K562 (cell line): ENCODE data around the gene STAT6. TPM values are rescaled to one million over a fixed set of nuclear protein-coding genes. Genes with fewer than 3 reads are reported as not detected.

ENCODE experiments used
- BRF2 ChIP-seq: IDR thresholded peaks from 3 replicates; pipeline ENCODE4 v1.6.1; 2011; ENCODE audit warnings: borderline replicate concordance, mild to moderate bottlenecking; ENCODE audit not compliant: insufficient read length, insufficient read depth
- CCAR2 ChIP-seq: fragments of 200-400 bp; formaldehyde crosslinking; IDR thresholded peaks from 2 replicates; pipeline ENCODE4 v1.6.1; 2017; ENCODE audit warnings: mild to moderate bottlenecking, low read depth, low read length
- CLOCK ChIP-seq: fragments of 250-450 bp; sonication (Bioruptor Pico); IDR thresholded peaks from 2 replicates; pipeline ENCODE4 v1.4.0; 2020; ENCODE audit warnings: mild to moderate bottlenecking, moderate library complexity, borderline replicate concordance
- CREB3L1 ChIP-seq: fragments of 450-650 bp; IDR thresholded peaks from 2 replicates; pipeline ENCODE4 v1.6.1; 2014; ENCODE audit warnings: low read depth, mild to moderate bottlenecking, moderate library complexity, borderline replicate concordance
- GATAD2B ChIP-seq: fragments of 450-650 bp; IDR thresholded peaks from 2 replicates; pipeline ENCODE4 v1.6.1; 2017; ENCODE audit warnings: mild to moderate bottlenecking, borderline replicate concordance
- KLF13 ChIP-seq: fragments of 450-650 bp; IDR thresholded peaks from 2 replicates; pipeline ENCODE4 v1.6.1; 2016; ENCODE audit warnings: missing genetic modification characterization, low read depth, mild to moderate bottlenecking, missing compliant biosample characterization, moderate library complexity, borderline replicate concordance
- LARP7 ChIP-seq: fragments of 450-650 bp; IDR thresholded peaks from 2 replicates; pipeline ENCODE4 v1.6.1; 2016
- MCM2 ChIP-seq: fragments of 450-650 bp; IDR thresholded peaks from 2 replicates; pipeline ENCODE4 v1.6.1; 2017; ENCODE audit warnings: low read depth, mild to moderate bottlenecking
- NCOR1 ChIP-seq: fragments of 450-650 bp; IDR thresholded peaks from 2 replicates; pipeline ENCODE4 v1.6.1; 2016; ENCODE audit warnings: mild to moderate bottlenecking, moderate library complexity
- POLR2B ChIP-seq: fragments of 450-650 bp; IDR thresholded peaks from 2 replicates; pipeline ENCODE4 v1.6.1; 2018; ENCODE audit warnings: low read depth; ENCODE audit not compliant: partially characterized antibody
- RNF2 ChIP-seq: sonication (generic); IDR thresholded peaks from 2 replicates; pipeline ENCODE4 v1.6.1; 2016
- SAFB2 ChIP-seq: fragments of 200-400 bp; formaldehyde crosslinking; IDR thresholded peaks from 2 replicates; pipeline ENCODE4 v1.6.1; 2018; ENCODE audit warnings: borderline replicate concordance, low read length, low read depth, moderate library complexity; ENCODE audit not compliant: severe bottlenecking
- TBP ChIP-seq: optimal IDR thresholded peaks from 2 replicates; pipeline ENCODE3; 2011; ENCODE audit warnings: low read depth, low read length, improper control_type of control experiment
- ZBTB12 ChIP-seq: fragments of 250-450 bp; sonication (Bioruptor Pico); IDR thresholded peaks from 2 replicates; pipeline ENCODE4 v1.4.0; 2020
- ZNF263 ChIP-seq: sonication (generic); formaldehyde crosslinking; IDR thresholded peaks from 2 replicates; pipeline ENCODE4 v1.8.0; 2022; ENCODE audit warnings: mild to moderate bottlenecking, missing genetic modification reagents, borderline replicate concordance
- ZNF609 ChIP-seq: sonication (generic); formaldehyde crosslinking; IDR thresholded peaks from 2 replicates; pipeline ENCODE4 v1.8.1; 2023; ENCODE audit warnings: missing genetic modification reagents, mild to moderate bottlenecking, borderline replicate concordance
- polyA plus RNA-seq, 8 experiments: library from polyadenylated mRNA; depleted of rRNA in 4 of 8; stranded (reverse) in 5 of 8; unstranded in 3 of 8; fragments of >200 nt; fragmentation: Nextera tagmentation in 2 of 8; fragmentation: Illumina TruSeq in 1 of 8; extraction: Ambion mirVana in 2 of 8; extraction: Trizol in 1 of 8; gene quantifications; 2 replicates each; pipeline versions ENCODE4 v1.2.1 to v1.2.3, GENCODE V29; 2011 to 2014; ENCODE audit warnings: inconsistent platforms in 1 of 8, missing spikeins in 1 of 8
- total RNA-seq, 7 experiments: library from RNA; depleted of rRNA in 6 of 7; stranded (reverse); fragments of >200 nt in 6 of 7; fragmentation: Illumina TruSeq in 2 of 7; extraction: Trizol in 2 of 7; gene quantifications; 2 replicates each; pipeline versions ENCODE4 v1.2.1 to v1.2.3, GENCODE V29; 2011 to 2021; ENCODE audit warnings: low replicate concordance in 1 of 7

Gene STAT6
- total and polyA plus RNA-seq, 9 of the 15 experiments (the other 6 are each of a cell fraction or from before 2014, with no cell fraction given), result 2.4 to 49.5 (median 26.5) TPM

- TF ChIP-seq ZBTB12 (CRISPR knock-in tag), result no peak
- TF ChIP-seq CCAR2, result 0 out of 2 replicates have a peak, but pooled peaks have one; percentile 47
- no peak for TF ChIP-seq RNF2
- no peak for TF ChIP-seq BRF2
- TF ChIP-seq NCOR1, result peak; percentile 49; the same call in 1 of the 2 replicates
- TF ChIP-seq MCM2, result no peak
- TF ChIP-seq GATAD2B, result no peak
- peak; percentile 86 for TF ChIP-seq POLR2B
- TF ChIP-seq ZNF609 (CRISPR knock-in tag), result no peak
- peak; percentile 85 for TF ChIP-seq ZNF263 (CRISPR knock-in tag)
- TF ChIP-seq CLOCK (CRISPR knock-in tag), result no peak
- no peak for TF ChIP-seq KLF13
- 0 out of 2 replicates have a peak, but pooled peaks have one; percentile 6 for TF ChIP-seq CREB3L1
- no peak for TF ChIP-seq SAFB2
- TF ChIP-seq TBP, result no peak
- TF ChIP-seq LARP7, result peak; percentile 66
Observed at GRCh38 chr12:57111031-57111734, at the start of gene STAT6 (continued).
